ENCODE measurements around the gene PCBD2.

PCBD2 gene

GRCh38 chr5:135007749-135008363 lies 102.9 kb downstream of the PCBD2 start:
- no peak for DNase-seq (ENCODE audit: low read depth)

- no peak for DNase-seq (ENCODE audit: low read depth)
These were observed 103.6 kb downstream of the PCBD2 start for GRCh38 chr5:135008556-135008955.

- DNase-seq (ENCODE audit: low read depth) = no peak
These were observed 104.2 kb downstream of the PCBD2 start for GRCh38 chr5:135008981-135009735.

GRCh38 chr5:135009736-135010501 lies 105.0 kb downstream of the PCBD2 start:
- no peak for DNase-seq (ENCODE audit: low read depth)

- no peak for DNase-seq (ENCODE audit: low read depth)
These were observed 105.8 kb downstream of the PCBD2 start for GRCh38 chr5:135010502-135011354.

- DNase-seq (ENCODE audit: low read depth) = no peak
These were observed 106.6 kb downstream of the PCBD2 start for GRCh38 chr5:135011355-135012032.

- DNase-seq (ENCODE audit: low read depth) = no peak
These were observed 107.2 kb downstream of the PCBD2 start for GRCh38 chr5:135012033-135012588.
